HepG2 (cell line): ENCODE results near the gene TMEM141. TPM values are rescaled to one million over a fixed set of nuclear protein-coding genes. Genes with fewer than 3 reads are reported as not detected.

ENCODE experiments used
- DNMT1 ChIP-seq: sonication (generic); formaldehyde crosslinking; IDR thresholded peaks from 2 replicates; pipeline ENCODE4 v1.5.1; 2020; ENCODE audit warnings: mild to moderate bottlenecking, missing genetic modification reagents
- HNRNPH1 ChIP-seq: fragments of 200-400 bp; formaldehyde crosslinking; optimal IDR thresholded peaks from 2 replicates; pipeline ENCODE3; 2017; ENCODE audit warnings: mild to moderate bottlenecking, low read depth, low read length
- KDM5A ChIP-seq: fragments of 200-600 bp; sonication (generic); IDR thresholded peaks from 2 replicates; pipeline ENCODE4 v1.7.0; 2018; ENCODE audit warnings: antibody characterized with exemption, mild to moderate bottlenecking, low read length, borderline replicate concordance
- MXD4 ChIP-seq: IDR thresholded peaks from 2 replicates; pipeline ENCODE4 v1.6.1; 2016; ENCODE audit warnings: mild to moderate bottlenecking, missing biosample characterization, missing genetic modification reagents
- NAIF1 ChIP-seq: sonication (generic); formaldehyde crosslinking; IDR thresholded peaks from 2 replicates; pipeline ENCODE4 v1.5.0; 2020; ENCODE audit warnings: mild to moderate bottlenecking, missing genetic modification reagents, borderline replicate concordance
- NFYB ChIP-seq: sonication (generic); formaldehyde crosslinking; IDR thresholded peaks from 2 replicates; pipeline ENCODE4 v1.4.0; 2020; ENCODE audit warnings: missing genetic modification reagents
- NR2C2 ChIP-seq: sonication (generic); formaldehyde crosslinking; IDR thresholded peaks from 2 replicates; pipeline ENCODE4 v1.4.0; 2020; ENCODE audit warnings: missing genetic modification reagents, mild to moderate bottlenecking, moderate library complexity, borderline replicate concordance
- PCBP2 ChIP-seq: fragments of 200-400 bp; formaldehyde crosslinking; optimal IDR thresholded peaks from 2 replicates; pipeline ENCODE3; 2018; ENCODE audit warnings: low read length, low read depth; ENCODE audit not compliant: poor library complexity, severe bottlenecking
- PHF20 ChIP-seq: sonication (generic); formaldehyde crosslinking; IDR thresholded peaks from 2 replicates; pipeline ENCODE4 v1.5.0; 2020; ENCODE audit warnings: mild to moderate bottlenecking, missing genetic modification reagents
- POLR2A ChIP-seq, 2 experiments: IDR thresholded peaks; 2 replicates each; pipeline ENCODE4 v1.6.1; 2011; ENCODE audit warnings: low read depth in 2 of 2, low read length in 2 of 2, mild to moderate bottlenecking in 1 of 2, moderate library complexity in 1 of 2; ENCODE audit not compliant: insufficient read depth in 1 of 2
- REL ChIP-seq: sonication (generic); formaldehyde crosslinking; conservative IDR thresholded peaks from 2 replicates; pipeline ENCODE4 v1.8.0; 2022; ENCODE audit warnings: mild to moderate bottlenecking, missing genetic modification reagents, moderate library complexity
- RFX1 ChIP-seq: fragments of 450-650 bp; IDR thresholded peaks from 2 replicates; pipeline ENCODE4 v1.6.1; 2017
- RXRB ChIP-seq: IDR thresholded peaks from 2 replicates; pipeline ENCODE4 v1.6.1; 2016; ENCODE audit warnings: borderline replicate concordance, missing genetic modification reagents, missing compliant biosample characterization
- ZFP41 ChIP-seq: sonication (generic); formaldehyde crosslinking; IDR thresholded peaks from 2 replicates; pipeline ENCODE4 v1.4.0; 2020; ENCODE audit warnings: mild to moderate bottlenecking, missing genetic modification reagents, borderline replicate concordance
- ZNF18 ChIP-seq: sonication (generic); formaldehyde crosslinking; IDR thresholded peaks from 2 replicates; pipeline ENCODE4 v1.8.0; 2022; ENCODE audit warnings: mild to moderate bottlenecking, missing genetic modification reagents; ENCODE audit not compliant: insufficient replicate concordance
- ZNF737 ChIP-seq: sonication (generic); formaldehyde crosslinking; IDR thresholded peaks from 2 replicates; pipeline ENCODE4 v1.5.0; 2020; ENCODE audit warnings: missing genetic modification reagents, mild to moderate bottlenecking, borderline replicate concordance
- ZNF740 ChIP-seq: sonication (generic); formaldehyde crosslinking; IDR thresholded peaks from 2 replicates; pipeline ENCODE4 v1.4.0; 2020; ENCODE audit warnings: missing genetic modification reagents
- ZSCAN12 ChIP-seq: sonication (generic); formaldehyde crosslinking; IDR thresholded peaks from 2 replicates; pipeline ENCODE4 v1.9.0; 2021; ENCODE audit warnings: mild to moderate bottlenecking, missing genetic modification reagents
- polyA plus RNA-seq, 8 experiments: library from polyadenylated mRNA; depleted of rRNA in 3 of 8; stranded (reverse) in 7 of 8; unstranded in 1 of 8; fragments of >200 nt; fragmentation: Illumina TruSeq in 4 of 8; extraction: Trizol in 4 of 8; gene quantifications; 2 replicates each; pipeline versions ENCODE4 v1.2.1 to v1.2.3, GENCODE V29; 2011 to 2016; ENCODE audit warnings: low read depth in 4 of 8, missing spikeins in 1 of 8, mixed read lengths in 1 of 8; ENCODE audit not compliant: insufficient read depth in 1 of 8
- total RNA-seq, 5 experiments: library from RNA; depleted of rRNA; stranded (reverse); fragments of >200 nt; fragmentation: Illumina TruSeq; extraction: Trizol; gene quantifications; 2 replicates each; pipeline ENCODE4 v1.2.3, GENCODE V29; 2016; ENCODE audit warnings: low read depth in 1 of 5
- TF ChIP-seq, protein P1 (sequence below): sonication (generic); formaldehyde crosslinking; IDR thresholded peaks from 2 replicates; pipeline ENCODE4 v1.4.0; 2020; ENCODE audit warnings: mild to moderate bottlenecking, missing genetic modification reagents
- TF ChIP-seq, protein P2 (sequence below): IDR thresholded peaks from 2 replicates; pipeline ENCODE4 v1.6.1; 2018; ENCODE audit warnings: missing genetic modification reagents
- TF ChIP-seq, protein P3 (sequence below): sonication (generic); IDR thresholded peaks from 2 replicates; pipeline ENCODE4 v1.6.1; 2016; ENCODE audit warnings: low read depth, borderline replicate concordance
- TF ChIP-seq, protein P4 (sequence below): sonication (generic); formaldehyde crosslinking; IDR thresholded peaks from 2 replicates; pipeline ENCODE4 v1.4.0; 2020; ENCODE audit warnings: missing genetic modification reagents, low read depth, mild to moderate bottlenecking, borderline replicate concordance

The TMEM141 gene
- total and polyA plus RNA-seq, 2 of the 13 experiments (the other 11 are each of a cell fraction or from before 2014, with no cell fraction given) = 81.0 to 202 TPM

GRCh38 chr9:136799854-136800657 lies 8.9 kb downstream of the TMEM141 start (continued):
- no peak; the same call in 1 of the 2 replicates for TF ChIP-seq REL (CRISPR knock-in tag)
- TF ChIP-seq RFX1 = no peak
- TF ChIP-seq DNMT1 (CRISPR knock-in tag) = no peak; the same call in 1 of the 2 replicates
- TF ChIP-seq HNRNPH1 = no peak
- TF ChIP-seq, protein P1, sequence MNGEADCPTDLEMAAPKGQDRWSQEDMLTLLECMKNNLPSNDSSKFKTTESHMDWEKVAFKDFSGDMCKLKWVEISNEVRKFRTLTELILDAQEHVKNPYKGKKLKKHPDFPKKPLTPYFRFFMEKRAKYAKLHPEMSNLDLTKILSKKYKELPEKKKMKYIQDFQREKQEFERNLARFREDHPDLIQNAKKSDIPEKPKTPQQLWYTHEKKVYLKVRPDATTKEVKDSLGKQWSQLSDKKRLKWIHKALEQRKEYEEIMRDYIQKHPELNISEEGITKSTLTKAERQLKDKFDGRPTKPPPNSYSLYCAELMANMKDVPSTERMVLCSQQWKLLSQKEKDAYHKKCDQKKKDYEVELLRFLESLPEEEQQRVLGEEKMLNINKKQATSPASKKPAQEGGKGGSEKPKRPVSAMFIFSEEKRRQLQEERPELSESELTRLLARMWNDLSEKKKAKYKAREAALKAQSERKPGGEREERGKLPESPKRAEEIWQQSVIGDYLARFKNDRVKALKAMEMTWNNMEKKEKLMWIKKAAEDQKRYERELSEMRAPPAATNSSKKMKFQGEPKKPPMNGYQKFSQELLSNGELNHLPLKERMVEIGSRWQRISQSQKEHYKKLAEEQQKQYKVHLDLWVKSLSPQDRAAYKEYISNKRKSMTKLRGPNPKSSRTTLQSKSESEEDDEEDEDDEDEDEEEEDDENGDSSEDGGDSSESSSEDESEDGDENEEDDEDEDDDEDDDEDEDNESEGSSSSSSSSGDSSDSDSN (CRISPR knock-in tag) = peak; percentile 4; the same call in 1 of the 2 replicates
- TF ChIP-seq NAIF1 (CRISPR knock-in tag) = no peak
- TF ChIP-seq, protein P2, sequence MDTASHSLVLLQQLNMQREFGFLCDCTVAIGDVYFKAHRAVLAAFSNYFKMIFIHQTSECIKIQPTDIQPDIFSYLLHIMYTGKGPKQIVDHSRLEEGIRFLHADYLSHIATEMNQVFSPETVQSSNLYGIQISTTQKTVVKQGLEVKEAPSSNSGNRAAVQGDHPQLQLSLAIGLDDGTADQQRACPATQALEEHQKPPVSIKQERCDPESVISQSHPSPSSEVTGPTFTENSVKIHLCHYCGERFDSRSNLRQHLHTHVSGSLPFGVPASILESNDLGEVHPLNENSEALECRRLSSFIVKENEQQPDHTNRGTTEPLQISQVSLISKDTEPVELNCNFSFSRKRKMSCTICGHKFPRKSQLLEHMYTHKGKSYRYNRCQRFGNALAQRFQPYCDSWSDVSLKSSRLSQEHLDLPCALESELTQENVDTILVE (CRISPR knock-in tag) = no peak
- peak; percentile 56 for TF ChIP-seq ZNF18 (CRISPR knock-in tag)
- TF ChIP-seq MXD4 (CRISPR knock-in tag) = no peak
- 0 out of 2 replicates have a peak, but pooled peaks have one; percentile 48 for TF ChIP-seq PHF20 (CRISPR knock-in tag)
- TF ChIP-seq PCBP2 = no peak
- TF ChIP-seq, protein P3, sequence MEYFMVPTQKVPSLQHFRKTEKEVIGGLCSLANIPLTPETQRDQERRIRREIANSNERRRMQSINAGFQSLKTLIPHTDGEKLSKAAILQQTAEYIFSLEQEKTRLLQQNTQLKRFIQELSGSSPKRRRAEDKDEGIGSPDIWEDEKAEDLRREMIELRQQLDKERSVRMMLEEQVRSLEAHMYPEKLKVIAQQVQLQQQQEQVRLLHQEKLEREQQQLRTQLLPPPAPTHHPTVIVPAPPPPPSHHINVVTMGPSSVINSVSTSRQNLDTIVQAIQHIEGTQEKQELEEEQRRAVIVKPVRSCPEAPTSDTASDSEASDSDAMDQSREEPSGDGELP = no peak; the same call in 1 of the 2 replicates
- TF ChIP-seq NFYB (CRISPR knock-in tag) = no peak; the same call in 1 of the 2 replicates
- 0 out of 2 replicates have a peak, but pooled peaks have one; percentile 10 for TF ChIP-seq ZNF740 (CRISPR knock-in tag)
- no peak; a peak in 1 of 4 replicates for TF ChIP-seq POLR2A (IDR thresholded peaks at IDR 0.05; ENCODE audit: insufficient read depth in 1 of 2, low read depth in 2 of 2, low read length in 2 of 2)
- no peak for TF ChIP-seq ZNF737 (CRISPR knock-in tag)
- TF ChIP-seq NR2C2 = no peak
- TF ChIP-seq ZSCAN12 (CRISPR knock-in tag) = no peak
- no peak for TF ChIP-seq ZFP41 (CRISPR knock-in tag)
- peak; percentile 75; the same call in 1 of the 2 replicates for TF ChIP-seq KDM5A
- no peak for TF ChIP-seq RXRB (CRISPR knock-in tag)
- TF ChIP-seq, protein P4, sequence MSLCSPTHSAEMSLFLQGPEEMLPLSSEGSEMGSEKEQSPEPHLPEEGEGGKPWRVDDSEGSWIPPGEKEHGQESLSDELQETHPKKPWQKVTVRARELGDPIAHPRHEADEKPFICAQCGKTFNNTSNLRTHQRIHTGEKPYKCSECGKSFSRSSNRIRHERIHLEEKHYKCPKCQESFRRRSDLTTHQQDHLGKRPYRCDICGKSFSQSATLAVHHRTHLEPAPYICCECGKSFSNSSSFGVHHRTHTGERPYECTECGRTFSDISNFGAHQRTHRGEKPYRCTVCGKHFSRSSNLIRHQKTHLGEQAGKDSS (CRISPR knock-in tag) = no peak
